Mesodermal cell (in vitro differentiated cells): ENCODE measurements around the gene KIAA1217.
"Not testable (repeated sequence)": the region's sequence is repeated elsewhere in the genome, so short reads cannot be mapped to it uniquely, and the experiment has no call there.

Source experiments
- H3K27ac ChIP-seq: 2 replicates; pipeline ENCODE4 v1.7.0; 2013; ENCODE audit warnings: mild to moderate bottlenecking, low read depth, low read length, moderate library complexity; ENCODE audit not compliant: severe bottlenecking
- H3K36me3 ChIP-seq: 2 replicates; pipeline ENCODE4 v1.7.1; 2013; ENCODE audit warnings: mild to moderate bottlenecking, low read length, moderate library complexity; ENCODE audit not compliant: control insufficient read depth, insufficient read depth
- H3K4me1 ChIP-seq: one replicate; pipeline ENCODE4 v1.7.1; 2013; ENCODE audit warnings: mild to moderate bottlenecking, low read length; ENCODE audit not compliant: insufficient read depth, control insufficient read depth, poor library complexity, severe bottlenecking
- H3K4me3 ChIP-seq: 2 replicates; pipeline ENCODE4 v1.7.0; 2013; ENCODE audit warnings: low read length, control low read depth, mild to moderate bottlenecking; ENCODE audit not compliant: insufficient read depth, poor library complexity, severe bottlenecking; ENCODE audit errors: extremely low read depth
- H3K9me3 ChIP-seq: 2 replicates; pipeline ENCODE4 v1.7.1; 2013; ENCODE audit warnings: mild to moderate bottlenecking, low read length, moderate library complexity; ENCODE audit not compliant: control insufficient read depth
- WGBS, 2 experiments: methylation state at CpG; one replicate each; pipeline ENCODE4 v1.1.5; 2013; ENCODE audit warnings: missing lambda C conversion rate in 2 of 2; ENCODE audit not compliant: insufficient coverage in 2 of 2; 5-methylcytosine and 5-hydroxymethylcytosine counted together

Gene KIAA1217

DNA sequence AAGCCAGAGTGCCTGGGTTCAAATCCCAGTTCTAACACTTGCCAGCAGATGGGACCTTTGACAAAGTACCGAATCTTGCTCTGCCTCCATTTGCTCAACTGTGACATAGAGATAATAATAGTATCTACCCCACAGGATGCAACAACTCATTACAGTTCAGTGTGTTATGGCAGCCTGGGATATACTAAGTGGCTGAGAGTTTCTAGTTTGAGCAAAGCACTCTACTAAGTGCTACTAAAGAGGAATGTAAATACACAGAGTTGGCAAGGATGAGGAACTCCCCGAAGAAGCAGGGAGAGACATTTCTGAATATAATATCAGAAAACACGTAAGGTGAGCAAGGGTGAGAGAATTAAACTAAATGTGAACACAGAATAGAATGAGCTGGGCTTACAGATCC is 271.5 kb downstream of the KIAA1217 start:
- peaks cover 4% of the 10 kb centered on the region for H3K9me3 ChIP-seq
- peaks cover 4% of the 10 kb centered on the region for H3K4me1 ChIP-seq
- H3K36me3 ChIP-seq, result peaks cover 5% of the 10 kb centered on the region
- no peak overlapping the region for H3K4me3 ChIP-seq
- H3K27ac ChIP-seq, result no peak overlapping the region
- WGBS, 2 experiments, result 92 to 94% methylated on average over 1 to 2 of the region's 3 CpGs

DNA sequence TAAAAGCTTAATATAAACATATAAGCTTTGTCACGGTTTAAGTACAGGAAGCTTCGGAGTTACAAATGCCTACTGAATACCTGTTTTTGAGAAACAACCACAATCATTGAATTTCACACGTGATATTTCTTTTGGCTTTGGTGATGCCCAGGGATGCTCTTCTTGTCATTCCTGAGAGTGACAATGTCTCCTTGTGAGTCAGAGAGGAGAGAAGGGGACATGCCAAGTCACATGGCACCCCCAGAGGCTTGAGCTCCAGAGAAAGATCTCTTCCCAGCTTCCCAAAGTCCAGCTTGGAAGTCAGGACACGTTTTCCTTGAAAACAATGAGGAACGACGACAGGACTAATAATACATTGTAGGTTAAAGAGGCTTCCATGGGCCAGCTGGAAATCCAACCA is 272.3 kb downstream of the KIAA1217 start:
- no peak overlapping the region for H3K4me3 ChIP-seq
- no peak overlapping the region for H3K27ac ChIP-seq
- 92 to 100% methylated on average over 2 to 3 of the region's 6 CpGs for WGBS, 2 experiments
- peaks cover 5% of the 10 kb centered on the region for H3K36me3 ChIP-seq
- H3K4me1 ChIP-seq, result peaks cover 4% of the 10 kb centered on the region
- H3K9me3 ChIP-seq, result no peaks in the 10 kb centered on the region

DNA sequence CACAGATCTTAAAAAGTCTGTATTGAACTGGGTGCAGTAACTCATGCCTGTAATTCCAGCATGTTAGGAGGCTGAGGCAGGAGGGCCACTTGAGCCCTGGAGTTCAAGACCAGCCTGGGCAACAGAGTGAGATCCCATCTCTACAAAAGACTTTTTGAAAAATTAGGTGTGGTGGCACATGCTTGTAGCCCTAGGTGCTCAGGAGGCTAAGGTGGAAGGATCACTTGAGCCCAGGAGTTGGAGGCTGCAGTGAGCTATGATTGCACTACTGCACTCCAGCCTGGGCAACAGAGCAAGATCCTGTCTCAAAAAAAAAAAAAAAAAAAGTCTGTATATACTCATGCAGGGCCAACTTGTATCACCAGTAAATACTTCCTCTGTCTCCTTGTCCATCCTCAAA is 273.8 kb downstream of the KIAA1217 start:
- H3K4me1 ChIP-seq, H3K4me3 ChIP-seq, H3K36me3 ChIP-seq, H3K27ac ChIP-seq, H3K9me3 ChIP-seq: not testable (repeated sequence)

DNA sequence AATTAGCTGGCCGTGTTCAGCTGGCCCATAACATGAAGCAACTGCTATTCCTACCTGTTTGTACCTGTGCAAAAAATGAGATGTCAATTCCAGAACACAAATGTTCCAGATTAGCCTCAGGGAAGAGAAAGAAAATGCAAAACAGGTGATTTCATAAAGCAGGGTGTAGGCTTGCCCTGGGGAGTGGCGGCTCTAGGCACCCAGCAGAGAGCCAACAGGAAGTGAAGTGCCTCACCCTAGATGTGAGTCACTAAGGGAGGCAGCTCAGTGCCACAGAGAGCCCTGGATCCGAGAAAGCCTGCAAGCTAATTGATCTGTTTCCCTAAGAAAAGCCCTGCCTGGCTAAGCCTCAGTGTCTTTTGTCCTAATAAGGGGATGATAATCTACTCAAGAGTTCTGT is 274.8 kb downstream of the KIAA1217 start:
- Histone ChIP-seq H3K4me3 (no peak overlapping the region), H3K9me3 (no peaks in the 10 kb centered on the region), H3K4me1 (peaks cover 4% of the 10 kb centered on the region), H3K27ac (peak overlapping the region; percentile 23), H3K36me3 (peaks cover 5% of the 10 kb centered on the region)
- 51 to 73% methylated on average over 2 to 3 of the region's 3 CpGs for WGBS, 2 experiments

DNA sequence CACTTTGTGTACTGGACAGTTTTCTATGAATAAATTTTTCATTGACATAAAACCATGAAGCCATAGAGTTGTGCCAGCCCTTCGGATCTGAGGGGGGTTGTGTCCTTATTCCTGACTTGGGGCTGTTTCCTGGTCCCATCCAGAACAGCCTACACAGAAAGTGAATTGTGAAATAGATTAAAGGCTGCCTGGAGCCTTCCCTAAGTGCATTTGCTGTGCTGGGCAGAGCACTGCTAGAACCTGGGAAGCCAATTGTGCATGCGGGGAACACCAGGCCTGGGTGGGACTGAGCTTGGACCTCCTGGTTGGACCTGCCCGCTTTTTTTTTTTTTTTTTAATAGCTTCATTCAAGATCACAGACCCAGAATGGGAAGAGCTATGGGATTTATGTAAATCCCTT is 275.8 kb downstream of the KIAA1217 start:
- Histone ChIP-seq H3K4me3 (no peak overlapping the region), H3K27ac (no peak overlapping the region), H3K9me3 (no peaks in the 10 kb centered on the region), H3K4me1 (peaks cover 4% of the 10 kb centered on the region), H3K36me3 (peaks cover 5% of the 10 kb centered on the region)
- WGBS, 2 experiments, result 100% methylated on average over 1 of the region's 3 CpGs

DNA sequence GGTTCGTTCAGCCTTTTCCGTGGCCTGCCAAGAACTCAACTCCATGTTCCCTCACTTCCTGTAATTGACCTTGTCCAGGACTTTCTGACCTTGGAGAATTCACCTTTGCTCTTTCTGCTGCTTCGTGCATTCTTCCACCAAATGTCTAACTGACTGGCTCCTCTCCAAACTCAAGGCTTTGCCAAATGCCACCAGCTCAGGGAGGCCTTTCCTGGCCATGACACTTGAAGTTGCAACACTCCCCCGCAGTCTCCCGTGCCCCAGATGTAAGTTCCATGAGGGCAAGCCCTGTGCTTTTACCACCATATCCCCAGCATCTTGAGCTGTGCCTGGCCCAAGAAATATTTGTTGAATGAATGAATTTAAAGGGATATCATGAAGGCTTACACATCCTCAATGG is 276.4 kb downstream of the KIAA1217 start:
- H3K4me1 ChIP-seq, result peaks cover 4% of the 10 kb centered on the region
- H3K9me3 ChIP-seq, result no peaks in the 10 kb centered on the region
- no peak overlapping the region for H3K27ac ChIP-seq
- WGBS, 2 experiments, result 81 to 85% methylated on average over 4 of the region's 5 CpGs
- H3K36me3 ChIP-seq, result peaks cover 5% of the 10 kb centered on the region
- H3K4me3 ChIP-seq, result no peak overlapping the region

DNA sequence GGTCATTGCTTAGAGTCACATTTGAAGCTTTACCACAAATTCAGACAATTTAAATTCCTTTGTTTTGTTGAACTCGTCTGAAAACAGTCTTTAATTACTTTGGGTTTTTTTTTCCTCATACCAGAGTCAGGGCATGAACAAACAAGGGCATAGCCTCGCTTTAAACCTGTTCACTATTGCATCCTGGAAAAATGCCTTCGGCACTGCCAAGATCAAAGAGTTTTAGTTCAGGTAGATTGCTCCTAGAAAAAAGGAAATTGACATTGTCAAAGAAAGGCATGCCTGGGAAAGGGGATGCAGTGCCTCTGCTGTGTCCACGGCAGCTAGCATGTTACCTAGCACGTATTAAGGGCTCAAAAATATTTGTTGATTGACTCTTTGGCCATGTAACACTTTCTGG is 279.7 kb downstream of the KIAA1217 start:
- H3K4me1 ChIP-seq, result peaks cover under 1% of the 10 kb centered on the region
- 82 to 91% methylated on average over 4 to 5 of the region's 5 CpGs for WGBS, 2 experiments
- H3K4me3 ChIP-seq, result no peak overlapping the region
- H3K27ac ChIP-seq, result no peak overlapping the region
- H3K9me3 ChIP-seq, result no peaks in the 10 kb centered on the region
- peaks cover 5% of the 10 kb centered on the region for H3K36me3 ChIP-seq

DNA sequence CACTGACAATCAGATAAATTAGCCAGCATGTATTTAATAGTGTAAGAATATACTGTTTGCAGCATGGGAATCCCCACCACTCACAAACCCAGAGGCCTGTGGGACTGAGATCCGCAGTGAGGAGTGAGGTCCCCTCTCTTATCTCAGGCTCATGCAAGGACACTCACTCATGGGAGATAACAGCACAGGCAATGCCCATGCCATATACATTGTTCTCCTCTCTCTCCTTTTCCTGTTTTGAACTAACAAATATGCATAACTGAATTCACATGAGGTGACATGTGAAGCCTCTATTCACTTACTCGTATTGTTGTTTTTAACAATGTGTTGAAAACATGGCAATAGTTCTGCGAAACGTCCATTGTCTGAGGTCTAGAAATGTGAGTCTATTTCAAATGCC is 284.2 kb downstream of the KIAA1217 start:
- H3K27ac ChIP-seq, result no peak overlapping the region
- H3K36me3 ChIP-seq, result no peaks in the 10 kb centered on the region
- 94 to 95% methylated on average over 2 to 3 of the region's 4 CpGs for WGBS, 2 experiments
- H3K4me1 ChIP-seq, result no peaks in the 10 kb centered on the region
- no peaks in the 10 kb centered on the region for H3K9me3 ChIP-seq
- no peak overlapping the region for H3K4me3 ChIP-seq

DNA sequence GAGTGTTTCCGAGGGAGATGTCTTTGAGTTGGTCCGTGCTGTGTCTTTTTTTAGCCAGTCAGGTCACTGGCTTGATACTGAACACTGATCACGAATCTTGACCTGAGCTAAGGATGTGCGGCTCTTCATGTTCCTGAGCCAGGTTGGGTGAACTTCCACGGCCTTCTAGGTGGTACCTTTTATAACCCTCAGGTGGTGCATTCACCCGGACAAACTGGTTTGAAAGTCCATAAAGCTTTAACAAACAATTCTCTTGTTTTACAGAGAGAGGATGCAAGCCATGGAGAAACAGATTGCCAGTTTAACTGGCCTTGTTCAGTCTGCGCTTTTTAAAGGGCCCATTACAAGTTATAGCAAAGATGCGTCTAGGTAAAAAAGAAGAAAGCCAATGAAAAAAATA is 285.3 kb downstream of the KIAA1217 start:
- H3K36me3 ChIP-seq, result no peaks in the 10 kb centered on the region
- H3K4me1 ChIP-seq, result no peaks in the 10 kb centered on the region
- 96 to 99% methylated on average over 6 to 7 of the region's 8 CpGs for WGBS, 2 experiments
- H3K9me3 ChIP-seq, result no peaks in the 10 kb centered on the region
- H3K4me3 ChIP-seq, result no peak overlapping the region
- no peak overlapping the region for H3K27ac ChIP-seq

DNA sequence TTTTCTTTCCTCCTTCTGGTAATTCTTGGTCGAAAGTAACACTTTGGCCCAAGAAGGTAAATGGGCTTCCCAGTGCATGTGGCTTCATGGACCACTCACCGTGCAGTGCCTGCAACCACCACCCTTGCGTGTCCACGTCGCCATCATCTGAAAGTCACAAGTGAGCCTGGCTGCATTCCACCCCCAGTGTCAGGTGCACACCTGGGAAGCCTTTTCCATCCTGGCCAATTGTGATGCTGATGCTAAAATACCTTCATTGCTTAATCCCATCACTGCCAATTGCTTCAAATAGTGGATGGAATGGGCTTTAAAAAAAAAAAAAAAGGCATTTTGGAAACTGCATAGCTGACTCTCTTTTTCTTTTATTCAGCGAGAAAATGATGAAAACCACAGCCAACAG is 285.8 kb downstream of the KIAA1217 start:
- WGBS, 2 experiments, result 85 to 93% methylated on average over 4 of the region's 6 CpGs
- no peak overlapping the region for H3K4me3 ChIP-seq
- H3K27ac ChIP-seq, result no peak overlapping the region
- H3K9me3 ChIP-seq, result no peaks in the 10 kb centered on the region
- H3K36me3 ChIP-seq, result no peaks in the 10 kb centered on the region
- H3K4me1 ChIP-seq, result no peaks in the 10 kb centered on the region

DNA sequence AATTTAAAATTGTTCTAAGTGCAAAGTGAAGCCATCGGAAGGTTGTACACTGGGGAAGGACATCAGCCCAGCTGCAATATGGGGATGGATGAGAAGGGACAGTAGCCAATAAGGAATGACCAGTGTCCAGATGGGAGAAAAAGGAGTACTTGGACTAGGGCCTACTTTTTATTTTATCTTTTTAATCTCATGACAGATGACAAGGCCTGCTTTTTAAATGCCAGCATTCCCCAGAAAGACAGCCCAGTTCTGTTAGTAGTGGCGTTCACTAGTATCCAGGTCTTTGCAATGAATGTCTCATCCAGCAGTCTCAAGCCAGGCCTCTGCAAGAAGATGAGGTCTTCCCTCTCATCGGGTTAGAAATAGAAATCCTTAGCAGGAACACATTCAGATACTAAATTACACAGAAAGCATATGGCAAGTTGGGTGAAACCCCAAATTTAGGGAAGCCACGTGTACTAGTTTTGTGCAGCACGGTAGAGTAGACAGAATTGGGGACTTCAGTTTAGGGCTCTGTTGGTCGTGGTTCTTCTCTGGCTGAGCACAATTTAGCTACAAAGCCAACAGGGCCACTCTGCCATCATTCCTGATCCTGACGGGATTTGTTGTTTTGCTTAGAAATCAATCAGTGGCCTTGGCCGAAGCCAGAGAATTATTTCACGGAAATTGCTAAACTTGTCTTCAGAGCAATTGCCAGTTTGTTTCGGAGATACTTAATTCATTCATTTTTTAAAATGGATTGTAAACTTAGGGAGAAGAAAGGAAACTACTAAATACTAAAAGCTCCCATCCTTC is 286.9 kb downstream of the KIAA1217 start:
- no peaks in the 10 kb centered on the region for H3K4me1 ChIP-seq
- no peak overlapping the region for H3K4me3 ChIP-seq
- WGBS, 2 experiments, result 86 to 95% methylated on average over 7 to 9 of the region's 10 CpGs
- H3K9me3 ChIP-seq, result no peaks in the 10 kb centered on the region
- no peaks in the 10 kb centered on the region for H3K36me3 ChIP-seq
- H3K27ac ChIP-seq, result no peak overlapping the region
